NOMO-1 treated with dmso at 0.1 percent for 144 hours (cell line): ENCODE results near the gene ZSWIM1.

Source experiments
- DNase-seq: peaks from one replicate; lab custom pipeline; 2025; ENCODE audit not compliant: unreplicated experiment; lab: John Stamatoyannopoulos, UW

ZSWIM1 gene

GRCh38 chr20:45880988-45881788 lies at the start of gene ZSWIM1:
ZSWIM1 (plus strand) TSS chr20:45881227; CDS start chr20:45882593, 1,366 bp downstream.
- peak; percentile 97 for DNase-seq

- DNase-seq, result no peak
These were observed 48.4 kb upstream of the ZSWIM1 start for GRCh38 chr20:45832619-45833018.

- DNase-seq, result peak; percentile 72
These were observed 47.8 kb upstream of the ZSWIM1 start, which contains the start of gene SNX21 for GRCh38 chr20:45833030-45833882. SNX21 (plus strand) TSS chr20:45833799; CDS start chr20:45833920, 121 bp downstream.

GRCh38 chr20:45833883-45834796 lies 46.9 kb upstream of the ZSWIM1 start:
- DNase-seq, result no peak

- no peak for DNase-seq
These were observed 46.2 kb upstream of the ZSWIM1 start for GRCh38 chr20:45834797-45835161.

- DNase-seq, result no peak
These were observed 45.7 kb upstream of the ZSWIM1 start for GRCh38 chr20:45835329-45835765.

GRCh38 chr20:45835825-45836224 lies 45.2 kb upstream of the ZSWIM1 start:
- DNase-seq, result no peak

GRCh38 chr20:45836841-45837240 lies 44.2 kb upstream of the ZSWIM1 start:
- no peak for DNase-seq

GRCh38 chr20:45840700-45841198 lies 40.3 kb upstream of the ZSWIM1 start:
- no peak for DNase-seq

GRCh38 chr20:45841407-45842129 lies 39.5 kb upstream of the ZSWIM1 start:
- no peak for DNase-seq

GRCh38 chr20:45842169-45842812 lies 38.7 kb upstream of the ZSWIM1 start:
- peak; percentile 80 for DNase-seq

- no peak for DNase-seq
These were observed 37.5 kb upstream of the ZSWIM1 start for GRCh38 chr20:45843506-45843905.

- no peak for DNase-seq
These were observed 35.6 kb upstream of the ZSWIM1 start for GRCh38 chr20:45845452-45845851.

- no peak for DNase-seq
These were observed 32.6 kb upstream of the ZSWIM1 start for GRCh38 chr20:45848421-45848820.

- no peak for DNase-seq
These were observed 32.0 kb upstream of the ZSWIM1 start for GRCh38 chr20:45848969-45849582.

- no peak for DNase-seq
These were observed 30.8 kb upstream of the ZSWIM1 start for GRCh38 chr20:45850238-45850637.

GRCh38 chr20:45850926-45851325 lies 30.1 kb upstream of the ZSWIM1 start:
- no peak for DNase-seq

GRCh38 chr20:45851501-45851900 lies 29.5 kb upstream of the ZSWIM1 start:
- no peak for DNase-seq

- DNase-seq, result no peak
These were observed 28.7 kb upstream of the ZSWIM1 start for GRCh38 chr20:45852326-45852725.
